Progenitor cell of endocrine pancreas (in vitro differentiated cells): Measurements from ENCODE around the gene KIF1A. TPM values are rescaled to one million over a fixed set of nuclear protein-coding genes. Genes with fewer than 3 reads are reported as not detected.
"Not testable (repeated sequence)": the region's sequence is repeated elsewhere in the genome, so short reads cannot be mapped to it uniquely, and the experiment has no call there.

ENCODE experiments used
- DNase-seq: peaks from one replicate; pipeline ENCODE4 v3.0.0; 2021; ENCODE audit warnings: low spot score; ENCODE audit not compliant: unreplicated experiment
- H3K27ac Mint-ChIP-seq: 2 replicates; pipeline ENCODE4 v1.8.0; 2021; ENCODE audit warnings: mild to moderate bottlenecking, moderate library complexity, mixed read lengths
- H3K27me3 Mint-ChIP-seq: 2 replicates; pipeline ENCODE4 v1.8.0; 2021; ENCODE audit warnings: mixed read lengths
- H3K36me3 Mint-ChIP-seq: 2 replicates; pipeline ENCODE4 v1.8.0; 2022; ENCODE audit warnings: mixed read lengths; ENCODE audit not compliant: insufficient read depth
- H3K4me1 Mint-ChIP-seq: 2 replicates; pipeline ENCODE4 v1.8.0; 2021; ENCODE audit warnings: low read depth, mixed read lengths
- H3K4me3 Mint-ChIP-seq: 2 replicates; pipeline ENCODE4 v1.8.0; 2021; ENCODE audit warnings: low read depth, mild to moderate bottlenecking, moderate library complexity, mixed read lengths
- H3K9me3 Mint-ChIP-seq: 2 replicates; pipeline ENCODE4 v1.8.0; 2021; ENCODE audit warnings: low read depth, mixed read lengths
- CTCF ChIP-seq: fragments of 200-600 bp; sonication (generic); IDR thresholded peaks from one replicate; pipeline ENCODE4 v1.5.0; 2021; ENCODE audit warnings: antibody characterized with exemption, mild to moderate bottlenecking; ENCODE audit not compliant: unreplicated experiment
- total RNA-seq: library from RNA; stranded (reverse); gene quantifications from 2 replicates; pipeline ENCODE4 v1.2.1, GENCODE V29; 2021

The KIF1A gene
- total RNA-seq, 1 donor from 2014 or later = 132 TPM

GRCh38 chr2:240687741-240688552 is 132.1 kb downstream of the KIF1A start:
- H3K4me1 Mint-ChIP-seq = peaks cover 16% of the 10 kb centered on the region
- no peaks in the 10 kb centered on the region for H3K27me3 Mint-ChIP-seq
- H3K27ac Mint-ChIP-seq = no peak overlapping the region
- DNase-seq = no peak
- no peak overlapping the region for H3K4me3 Mint-ChIP-seq
- no peaks in the 10 kb centered on the region for H3K36me3 Mint-ChIP-seq
- H3K9me3 Mint-ChIP-seq = no peaks in the 10 kb centered on the region
- no peak for TF ChIP-seq CTCF

GRCh38 chr2:240687045-240687740 is 132.8 kb downstream of the KIF1A start:
- TF ChIP-seq CTCF = no peak
- H3K9me3 Mint-ChIP-seq = no peaks in the 10 kb centered on the region
- DNase-seq = no peak
- H3K27me3 Mint-ChIP-seq = no peaks in the 10 kb centered on the region
- peaks cover 16% of the 10 kb centered on the region for H3K4me1 Mint-ChIP-seq
- H3K27ac Mint-ChIP-seq = peak overlapping the region; percentile 43
- no peak overlapping the region for H3K4me3 Mint-ChIP-seq
- no peaks in the 10 kb centered on the region for H3K36me3 Mint-ChIP-seq

GRCh38 chr2:240686460-240686859 is 133.6 kb downstream of the KIF1A start:
- H3K36me3 Mint-ChIP-seq = no peaks in the 10 kb centered on the region
- peak overlapping the region; percentile 91 for H3K27ac Mint-ChIP-seq
- H3K9me3 Mint-ChIP-seq = no peaks in the 10 kb centered on the region
- peak overlapping the region; percentile 50 for H3K4me3 Mint-ChIP-seq
- H3K4me1 Mint-ChIP-seq = peaks cover 16% of the 10 kb centered on the region
- no peak for DNase-seq
- no peaks in the 10 kb centered on the region for H3K27me3 Mint-ChIP-seq
- TF ChIP-seq CTCF = no peak

GRCh38 chr2:240685771-240686371 is 134.1 kb downstream of the KIF1A start:
- Mint-ChIP-seq H3K4me3 (peak overlapping the region; percentile 50), H3K27me3 (no peaks in the 10 kb centered on the region), H3K27ac (peak overlapping the region; percentile 91), H3K9me3 (no peaks in the 10 kb centered on the region), H3K36me3 (no peaks in the 10 kb centered on the region), H3K4me1 (peaks cover 16% of the 10 kb centered on the region)
- DNase-seq = no peak
- peak; percentile 42 for TF ChIP-seq CTCF

GRCh38 chr2:240683980-240684728 is 135.9 kb downstream of the KIF1A start:
- H3K27ac Mint-ChIP-seq, DNase-seq, H3K4me3 Mint-ChIP-seq, H3K36me3 Mint-ChIP-seq, H3K27me3 Mint-ChIP-seq, H3K9me3 Mint-ChIP-seq: not testable (repeated sequence)
- H3K4me1 Mint-ChIP-seq = peaks cover 16% of the 10 kb centered on the region

- not testable (repeated sequence) for H3K4me3 Mint-ChIP-seq, DNase-seq, H3K27me3 Mint-ChIP-seq, H3K27ac Mint-ChIP-seq, H3K9me3 Mint-ChIP-seq, H3K36me3 Mint-ChIP-seq
- peaks cover 16% of the 10 kb centered on the region for H3K4me1 Mint-ChIP-seq
Observed at GRCh38 chr2:240683329-240683979, 136.6 kb downstream of the KIF1A start.

GRCh38 chr2:240682431-240683224 is 137.4 kb downstream of the KIF1A start, which contains the start of gene AQP12B:
Gene AQP12B (minus strand): TSS chr2:240682885. CDS start chr2:240682837, 48 bp downstream.
- not testable (repeated sequence) for H3K27ac Mint-ChIP-seq, H3K27me3 Mint-ChIP-seq, DNase-seq, H3K9me3 Mint-ChIP-seq, H3K4me3 Mint-ChIP-seq, H3K36me3 Mint-ChIP-seq
- peaks cover 16% of the 10 kb centered on the region for H3K4me1 Mint-ChIP-seq
